Sigmoid colon (tissue), 7 donors: ENCODE data around the gene MACROD2. TPM values are rescaled to one million over a fixed set of nuclear protein-coding genes. Genes with fewer than 3 reads are reported as not detected.

ENCODE experiments used
- DNase-seq: peaks from one replicate; pipeline ENCODE4 v3.0.0-alpha.2; 2019
- H3K27ac ChIP-seq, 4 donors: fragments of 200-600 bp; sonication (generic); one replicate each; pipeline ENCODE4 v1.5.1; 2016 to 2019; ENCODE audit warnings: mild to moderate bottlenecking in 1 of 4
- H3K27me3 ChIP-seq, 3 donors: fragments of 200-600 bp; sonication (generic); one replicate each; pipeline ENCODE4 v1.5.1; 2019; ENCODE audit warnings: mild to moderate bottlenecking in 1 of 3
- H3K36me3 ChIP-seq, 4 donors: fragments of 200-600 bp; sonication (generic); one replicate each; pipeline ENCODE4 v1.5.1; 2016 to 2019
- H3K4me1 ChIP-seq, 4 donors: fragments of 200-600 bp; sonication (generic); one replicate each; pipeline ENCODE4 v1.5.1; 2017 to 2019
- H3K4me3 ChIP-seq, 4 donors: fragments of 200-600 bp; sonication (generic); one replicate each; pipeline ENCODE4 v1.5.1; 2017 to 2019; ENCODE audit warnings: mild to moderate bottlenecking in 2 of 4, moderate library complexity in 1 of 4
- H3K9me3 ChIP-seq, 4 donors: fragments of 200-600 bp in 3 of 4; sonication (generic) in 3 of 4; one replicate each; pipeline versions ENCODE4 v1.5.1 to v1.6.1; 2013 to 2019
- CTCF ChIP-seq, 4 experiments: fragments of 450-650 bp in 3 of 4; fragments of 200-600 bp in 1 of 4; IDR thresholded peaks; one replicate each; pipeline ENCODE4 v1.5.1; 2016 to 2019; ENCODE audit warnings: antibody characterized with exemption in 4 of 4, mild to moderate bottlenecking in 3 of 4, moderate library complexity in 2 of 4
- EP300 ChIP-seq, 4 donors: sonication (generic); formaldehyde crosslinking; IDR thresholded peaks; one replicate each; pipeline ENCODE4 v1.6.1; 2017; ENCODE audit warnings: antibody characterized with exemption in 4 of 4
- POLR2A ChIP-seq, 2 donors: fragments of 450-650 bp; IDR thresholded peaks; one replicate each; pipeline ENCODE4 v1.6.1; 2016; ENCODE audit warnings: antibody characterized with exemption in 2 of 2, mild to moderate bottlenecking in 2 of 2, moderate library complexity in 2 of 2
- POLR2AphosphoS5 ChIP-seq, 4 donors: sonication (generic); formaldehyde crosslinking; IDR thresholded peaks; one replicate each; pipeline ENCODE4 v1.6.1; 2017; ENCODE audit warnings: antibody characterized with exemption in 4 of 4
- WGBS, 2 donors: extraction: QIAGEN DNeasy Blood & Tissue Kit; methylation state at CpG; one replicate each; pipeline ENCODE4 v1.1.7; 2013; 5-methylcytosine and 5-hydroxymethylcytosine counted together
- intact Hi-C: fragments of 100-400 bp; cut with DNase I; formaldehyde crosslinking; loops from one replicate; pipeline ENCODE4 v1.15.1; 2023
- polyA plus RNA-seq, 3 donors: library from polyadenylated mRNA; stranded (reverse); fragments of 200-250 nt; gene quantifications; one replicate each; pipeline ENCODE4 v1.2.3, GENCODE V29; 2013
- total RNA-seq, 4 donors: library from RNA; depleted of rRNA; stranded (reverse); fragments of >200 nt; gene quantifications; one replicate each; pipeline ENCODE4 v1.1.0, GENCODE V29; 2016
- donor health status: healthy with polysubstance abuse.
- donor health status: Bipolar disorder and iron deficiency.
- donor health status: healthy.

Gene MACROD2
- total and polyA plus RNA-seq, 7 donors, result 1.2 to 22.4 (median 5.8) TPM

- no peak for DNase-seq
- H3K27me3 ChIP-seq, result no peaks in the 10 kb centered on the region
- no peak overlapping the region for H3K27ac ChIP-seq
- intact Hi-C loops, result no loop called here
- H3K4me1 ChIP-seq, result no peaks in the 10 kb centered on the region
- WGBS, 2 donors, result 28 to 66% methylated on average over 12 of the region's 12 CpGs
- no peak overlapping the region for H3K4me3 ChIP-seq
- no peaks in the 10 kb centered on the region for H3K9me3 ChIP-seq
- TF ChIP-seq CTCF (IDR thresholded peaks at IDR 0.05) (no peak), POLR2AphosphoS5 (IDR thresholded peaks at IDR 0.05) (no peak), EP300 (IDR thresholded peaks at IDR 0.05) (no peak), POLR2A (IDR thresholded peaks at IDR 0.05) (no peak)
- H3K36me3 ChIP-seq, result no peaks in the 10 kb centered on the region
Observed at GRCh38 chr20:14470231-14470899, 475.0 kb downstream of the MACROD2 start.

GRCh38 chr20:14470977-14471661 is 475.8 kb downstream of the MACROD2 start:
- no peaks in the 10 kb centered on the region for H3K27me3 ChIP-seq
- intact Hi-C loops, result no loop called here
- 94% methylated on average over 10 of the region's 10 CpGs for WGBS, 2 donors

GRCh38 chr20:14477125-14477524 is 481.8 kb downstream of the MACROD2 start:
- Histone ChIP-seq H3K36me3 (no peaks in the 10 kb centered on the region), H3K4me1 (no peaks in the 10 kb centered on the region), H3K4me3 (no peak overlapping the region), H3K27ac (no peak overlapping the region), H3K27me3 (no peaks in the 10 kb centered on the region), H3K9me3 (no peaks in the 10 kb centered on the region)
- WGBS, 2 donors, result 86 to 90% methylated on average over 3 of the region's 3 CpGs
- intact Hi-C loops, result no loop called here
- TF ChIP-seq EP300 (IDR thresholded peaks at IDR 0.05), result no peak
- no peak for TF ChIP-seq CTCF (IDR thresholded peaks at IDR 0.05)
- no peak for TF ChIP-seq POLR2AphosphoS5 (IDR thresholded peaks at IDR 0.05)
- no peak for TF ChIP-seq POLR2A (IDR thresholded peaks at IDR 0.05)
- DNase-seq, result no peak

More at GRCh38 chr20:14470977-14471661, 475.8 kb downstream of the MACROD2 start:
- no peaks in the 10 kb centered on the region for H3K36me3 ChIP-seq
- H3K9me3 ChIP-seq, result no peaks in the 10 kb centered on the region
- TF ChIP-seq EP300 (IDR thresholded peaks at IDR 0.05), result no peak
- TF ChIP-seq CTCF (IDR thresholded peaks at IDR 0.05), result no peak
- TF ChIP-seq POLR2A (IDR thresholded peaks at IDR 0.05), result no peak
- TF ChIP-seq POLR2AphosphoS5 (IDR thresholded peaks at IDR 0.05), result no peak
- H3K4me1 ChIP-seq, result no peaks in the 10 kb centered on the region
- no peak overlapping the region for H3K27ac ChIP-seq
- H3K4me3 ChIP-seq, result no peak overlapping the region
- DNase-seq, result no peak

- H3K36me3 ChIP-seq, result no peaks in the 10 kb centered on the region
- intact Hi-C loops, result no loop called here
- no peaks in the 10 kb centered on the region for H3K9me3 ChIP-seq
- DNase-seq, result no peak
- no peaks in the 10 kb centered on the region for H3K27me3 ChIP-seq
- no peak overlapping the region for H3K4me3 ChIP-seq
- no peak overlapping the region for H3K27ac ChIP-seq
- H3K4me1 ChIP-seq, result no peaks in the 10 kb centered on the region
- TF ChIP-seq EP300 (IDR thresholded peaks at IDR 0.05) (no peak), POLR2AphosphoS5 (IDR thresholded peaks at IDR 0.05) (no peak), POLR2A (IDR thresholded peaks at IDR 0.05) (no peak), CTCF (IDR thresholded peaks at IDR 0.05) (no peak)
Observed at GRCh38 chr20:14478126-14478525, 482.8 kb downstream of the MACROD2 start.
